Activated CD4-positive, CD25-positive, alpha-beta regulatory T cell treated with anti-CD3 and anti-CD28 coated beads, Interleukin-2, amount 50 U/mL, for 24 hours (primary cell): ENCODE data around the gene FIBIN.

Experiments used
- ATAC-seq, 2 donors: fragments of 150-1000 bp; cut with Tn5 transposase; one replicate each; pipeline ENCODE4 v1.10.0; 2021; ENCODE audit warnings: mild to moderate bottlenecking in 1 of 2, moderate library complexity in 1 of 2

Gene FIBIN

GRCh38 chr11:27025312-27025955 lies 31.5 kb downstream of the FIBIN start:
- no peak for ATAC-seq

- ATAC-seq: no peak
Measured at GRCh38 chr11:27025957-27026733, 32.2 kb downstream of the FIBIN start.

GRCh38 chr11:27028561-27028965 lies 34.7 kb downstream of the FIBIN start:
- no peak for ATAC-seq

GRCh38 chr11:27029966-27030365 lies 36.1 kb downstream of the FIBIN start:
- no peak for ATAC-seq

- no peak for ATAC-seq
Measured at GRCh38 chr11:27031754-27032153, 37.8 kb downstream of the FIBIN start.

- ATAC-seq: no peak
Measured at GRCh38 chr11:27039873-27040272, 46.0 kb downstream of the FIBIN start.

GRCh38 chr11:27040302-27041115 lies 46.6 kb downstream of the FIBIN start, which contains the start of gene BBOX1:
Gene BBOX1, plus strand, starts transcription at chr11:27040815. Its CDS starts 14,616 bp downstream, at chr11:27055431.
- no peak for ATAC-seq

GRCh38 chr11:27041141-27041899 lies 47.4 kb downstream of the FIBIN start:
- ATAC-seq: no peak
